Neural progenitor cell (in vitro differentiated cells): ENCODE results near the gene MVB12B.

Source experiments
- CTCF ChIP-seq: fragments of 200-600 bp; sonication (generic); IDR thresholded peaks from 2 replicates; pipeline ENCODE4 v1.5.1; 2017; ENCODE audit warnings: antibody characterized with exemption, mild to moderate bottlenecking
- EZH2 ChIP-seq: fragments of 200-600 bp; sonication (generic); IDR thresholded peaks from 2 replicates; pipeline ENCODE4 v1.6.1; 2017; ENCODE audit warnings: antibody characterized with exemption, mild to moderate bottlenecking, moderate library complexity
- EZH2phosphoT487 ChIP-seq: fragments of 200-600 bp; sonication (generic); IDR thresholded peaks from 2 replicates; pipeline ENCODE4 v1.6.1; 2017; ENCODE audit warnings: antibody characterized with exemption

- no peak for TF ChIP-seq CTCF
- no peak for TF ChIP-seq EZH2
- no peak for TF ChIP-seq EZH2phosphoT487
Measured at GRCh38 chr9:126412905-126413304, 86.3 kb downstream of the MVB12B start.
